ENCODE results near the gene RAP1A.

GRCh38 chr1:111729271-111729921 is 109.8 kb downstream of the RAP1A start:
- TF ChIP-seq CTCF (conservative IDR thresholded peaks at IDR 0.05; ENCODE audit: low read length) (no peak), EZH2phosphoT487 (IDR thresholded peaks at IDR 0.05; ENCODE audit: borderline replicate concordance) (no peak)
